ENCODE measurements around the gene NTF3.

DNA sequence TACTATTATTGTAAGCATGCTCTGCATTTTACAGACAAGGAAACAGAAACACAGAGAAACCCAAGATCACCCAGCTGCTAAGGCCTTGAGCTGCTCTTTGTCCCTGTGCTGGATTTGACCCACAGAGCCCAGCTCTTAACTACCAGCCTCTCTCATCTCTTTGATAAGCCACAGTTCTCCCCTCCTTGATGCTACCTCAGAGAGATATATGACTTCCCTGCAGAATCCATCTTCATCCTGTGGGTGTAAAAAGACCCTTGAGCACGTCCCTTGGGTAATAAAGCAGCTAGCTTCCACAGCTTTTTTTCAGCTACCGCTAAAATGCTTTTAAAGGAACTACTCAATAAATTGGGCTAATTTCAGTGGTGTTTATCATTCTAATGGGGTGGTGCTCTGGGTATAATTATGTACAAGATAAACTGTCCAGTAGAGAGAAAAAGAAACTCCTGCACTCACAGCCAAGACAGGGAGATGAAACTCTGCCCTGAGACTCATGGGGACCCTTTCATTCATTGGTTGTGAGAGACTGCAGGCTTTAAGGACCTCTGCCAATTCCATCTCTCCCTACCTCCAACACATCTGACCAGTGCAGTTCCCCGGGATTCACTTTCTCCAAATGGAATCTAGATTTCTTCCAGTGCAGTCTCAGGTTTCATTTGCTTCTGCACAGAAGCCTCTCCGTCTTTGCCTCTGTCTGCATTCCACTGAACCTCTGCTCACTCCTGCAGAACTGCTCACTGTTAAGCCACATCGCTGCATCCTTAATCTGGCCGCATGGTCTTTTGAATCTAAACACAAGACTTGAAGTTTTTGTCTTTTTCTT, 24.7 kb upstream of the NTF3 start:
- TF ChIP-seq CTCF (optimal IDR thresholded peaks at IDR 0.05 in 1 of 3, IDR thresholded peaks at IDR 0.05 in 1 of 3, conservative IDR thresholded peaks at IDR 0.05 in 1 of 3; ENCODE audit: extremely low read depth in 1 of 3, insufficient read depth in 2 of 3, low read length in 3 of 3) (no peak), EZH2 (IDR thresholded peaks at IDR 0.05; ENCODE audit: low read length) (no peak)
